Activated CD4-positive, alpha-beta T cell treated with anti-CD3 and anti-CD28 coated beads for 4 hours (primary cell): ENCODE data around the gene SLC7A6OS.
"Not testable (repeated sequence)": the region's sequence is repeated elsewhere in the genome, so short reads cannot be mapped to it uniquely, and the experiment has no call there.

Experiments used
- DNase-seq, 2 donors: peaks; one replicate each; pipeline ENCODE4 v3.0.0-alpha.2; 2020

SLC7A6OS gene

DNA sequence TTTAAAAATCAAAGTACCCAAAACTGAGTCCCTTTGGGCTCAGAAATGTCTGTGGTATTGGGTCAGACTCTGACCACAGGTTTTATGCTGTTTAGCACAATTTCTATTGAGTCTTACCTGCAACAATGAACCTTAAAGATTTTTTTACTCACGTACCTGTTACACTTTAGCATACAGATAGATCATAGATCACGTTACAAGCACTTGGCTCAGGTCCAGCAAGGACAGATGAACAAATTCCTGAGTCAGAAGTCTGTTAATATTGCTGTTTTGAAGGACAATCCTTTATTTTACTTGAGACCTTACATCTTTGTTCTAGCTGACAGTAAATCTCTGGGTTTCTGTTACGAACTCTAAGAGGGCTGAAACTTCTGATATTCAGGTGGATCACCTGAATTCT, 12.8 kb downstream of the SLC7A6OS start:
- no peak for DNase-seq

DNA sequence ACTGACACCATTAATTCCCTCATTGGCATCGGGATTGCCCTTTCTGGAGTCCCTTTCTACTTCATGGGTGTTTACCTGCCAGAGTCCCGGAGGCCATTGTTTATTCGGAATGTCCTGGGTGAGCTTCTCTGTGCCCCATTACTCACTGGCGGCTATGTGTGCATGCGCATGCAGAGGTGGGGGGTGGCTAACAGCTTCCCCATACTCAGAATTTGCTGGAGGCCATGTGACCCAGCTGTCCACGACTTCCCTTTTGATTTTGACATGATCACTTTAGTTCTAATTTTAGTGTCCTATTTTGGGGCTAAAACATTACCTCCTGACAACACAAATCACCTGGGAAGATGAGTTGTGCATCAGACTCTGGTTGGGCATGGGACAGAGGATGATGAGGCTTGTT, 14.1 kb downstream of the SLC7A6OS start:
- DNase-seq = no peak

DNA sequence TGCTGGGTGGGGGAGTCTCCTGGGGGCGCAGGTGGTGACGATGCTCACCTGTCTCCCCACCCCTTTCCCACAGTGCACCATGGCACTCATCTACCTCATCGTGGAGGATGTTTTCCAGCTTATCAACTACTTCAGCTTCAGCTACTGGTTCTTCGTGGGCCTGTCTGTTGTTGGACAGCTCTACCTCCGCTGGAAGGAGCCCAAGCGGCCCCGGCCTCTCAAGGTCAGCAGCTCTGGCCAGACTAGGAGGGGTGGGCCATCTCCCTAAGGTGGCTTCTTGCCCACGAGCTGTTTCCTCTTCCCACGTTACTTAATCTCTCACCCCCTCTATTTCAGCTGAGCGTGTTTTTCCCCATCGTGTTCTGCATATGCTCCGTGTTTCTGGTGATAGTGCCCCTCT, 14.5 kb downstream of the SLC7A6OS start:
- DNase-seq = no peak

DNA sequence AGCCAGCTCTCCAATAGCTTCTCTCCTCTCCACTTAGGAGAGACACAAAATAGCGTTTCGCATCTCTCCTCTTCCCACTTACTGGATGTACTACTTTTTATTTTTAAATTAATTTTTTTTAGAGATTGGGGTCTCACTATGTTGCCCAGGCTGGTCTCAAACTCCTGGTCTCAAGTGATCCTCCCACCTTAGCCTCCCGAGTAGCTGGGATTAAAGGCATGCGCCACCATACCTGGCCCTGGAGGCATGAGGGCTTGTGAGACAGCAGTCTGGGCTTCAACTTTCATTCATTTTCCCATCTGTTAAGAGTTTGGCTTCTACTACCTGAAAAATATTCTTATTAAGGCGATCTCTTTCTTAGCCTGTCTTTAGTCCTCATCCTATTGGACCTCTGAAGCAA, 18.3 kb downstream of the SLC7A6OS start:
- no peak for DNase-seq

DNA sequence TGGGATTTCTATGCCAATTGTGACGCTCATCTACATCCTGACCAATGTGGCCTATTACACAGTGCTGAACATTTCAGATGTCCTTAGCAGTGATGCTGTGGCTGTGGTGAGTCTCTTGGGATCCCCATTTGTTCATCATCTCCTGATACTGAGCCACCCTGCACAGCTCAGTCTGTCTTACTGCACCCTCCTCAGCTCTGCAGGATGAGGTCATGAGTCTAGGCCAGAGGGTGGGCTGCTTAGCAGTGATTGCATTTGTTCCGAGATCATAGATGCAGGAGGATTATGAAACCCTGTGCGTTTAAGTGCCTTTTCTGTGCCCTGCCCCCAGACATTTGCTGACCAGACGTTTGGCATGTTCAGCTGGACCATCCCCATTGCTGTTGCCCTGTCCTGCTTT, 19.5 kb downstream of the SLC7A6OS start:
- no peak for DNase-seq

DNA sequence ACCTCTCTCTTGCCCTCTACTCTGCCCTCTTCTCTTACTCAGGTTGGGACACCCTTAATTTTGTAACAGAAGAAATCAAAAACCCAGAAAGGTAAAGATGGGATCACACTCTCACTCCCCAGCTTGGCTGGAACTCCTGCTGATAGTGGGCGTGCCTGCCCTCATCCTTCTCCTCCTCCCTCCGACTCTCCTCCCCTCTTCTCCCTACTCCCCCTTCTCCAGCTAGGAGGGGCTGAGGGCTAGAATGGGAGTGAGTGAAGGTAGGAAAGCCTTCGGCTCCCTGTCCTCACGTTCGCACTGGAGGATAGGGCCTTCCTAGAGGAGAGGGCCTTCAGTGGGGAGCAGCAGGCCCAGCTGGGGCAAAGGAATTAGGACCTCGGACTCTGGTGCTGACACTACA, 20.3 kb downstream of the SLC7A6OS start:
- DNase-seq = no peak

DNA sequence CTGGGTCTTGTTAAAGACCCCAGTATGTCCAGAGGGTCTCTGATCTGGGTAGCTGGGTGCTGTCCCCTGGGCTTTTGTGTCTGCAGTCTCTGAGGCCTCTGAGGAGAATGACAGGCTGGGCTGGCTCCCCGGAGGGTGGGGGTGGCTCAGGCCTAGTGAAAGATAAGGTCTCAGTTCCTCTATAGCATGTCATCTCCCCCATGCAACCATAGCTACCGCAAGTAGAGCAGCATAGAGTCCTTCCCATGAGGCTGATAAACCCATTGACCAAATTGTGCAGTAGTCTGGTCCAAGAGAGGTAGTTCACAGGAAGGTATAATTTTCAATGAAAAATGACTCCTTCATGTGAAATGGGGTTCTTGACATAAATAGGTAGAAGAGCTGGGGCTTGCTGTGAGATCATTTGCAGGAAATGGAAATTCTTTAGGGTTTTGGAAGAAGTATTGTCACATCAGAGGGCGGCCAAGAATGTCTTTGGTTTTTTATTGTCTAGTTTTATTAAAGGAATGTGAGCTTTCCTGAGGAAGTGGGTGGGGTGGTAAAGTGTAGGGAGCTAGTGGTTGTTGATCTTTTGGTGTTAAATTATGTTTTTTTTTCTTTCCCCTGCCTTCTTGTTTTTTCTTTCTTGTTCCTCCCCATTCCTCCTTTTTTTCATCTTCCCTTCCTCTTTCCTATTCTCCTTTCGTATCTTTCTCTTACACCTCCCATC, 21.0 kb downstream of the SLC7A6OS start:
- DNase-seq = peak; percentile 46 to 50

DNA sequence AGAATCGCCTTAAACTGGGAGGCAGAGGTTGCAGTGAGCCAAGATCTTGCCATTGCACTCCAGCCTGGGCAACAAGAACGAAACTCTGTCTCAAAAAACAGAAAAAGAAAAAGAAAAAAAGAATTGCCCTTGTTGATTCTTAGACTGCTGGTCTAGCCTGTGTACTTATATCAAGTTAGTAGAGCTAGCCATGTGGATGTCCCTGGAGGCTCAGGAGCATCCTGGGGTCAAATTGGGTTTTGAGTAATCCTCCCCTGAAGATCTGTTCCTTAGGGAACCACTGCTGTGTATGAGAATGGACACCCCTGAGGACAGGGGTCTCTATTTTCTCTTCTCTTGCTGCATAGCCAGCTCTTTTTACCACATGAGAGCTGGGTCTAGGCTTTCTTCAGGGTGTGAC, 21.5 kb downstream of the SLC7A6OS start:
- no peak for DNase-seq

DNA sequence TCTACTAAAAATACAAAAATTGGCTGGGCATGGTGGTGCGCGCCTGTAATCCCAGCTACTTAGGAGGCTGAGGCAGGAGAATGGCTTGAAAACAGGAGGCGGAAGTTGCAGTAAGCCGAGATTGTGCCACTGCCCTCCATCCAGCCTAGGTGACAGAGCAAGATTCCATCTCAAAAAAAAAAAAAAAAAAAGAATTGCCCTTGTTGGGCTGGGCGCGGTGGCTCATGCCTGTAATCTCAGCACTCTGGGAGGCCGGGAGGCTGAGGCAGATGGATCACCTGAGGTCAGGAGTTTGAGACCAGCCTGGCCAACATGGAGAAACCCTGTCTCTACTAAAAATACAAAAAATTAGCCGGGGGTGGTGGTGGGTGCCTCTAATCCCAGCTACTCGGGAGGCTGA, 21.9 kb downstream of the SLC7A6OS start:
- DNase-seq = not testable (repeated sequence)

DNA sequence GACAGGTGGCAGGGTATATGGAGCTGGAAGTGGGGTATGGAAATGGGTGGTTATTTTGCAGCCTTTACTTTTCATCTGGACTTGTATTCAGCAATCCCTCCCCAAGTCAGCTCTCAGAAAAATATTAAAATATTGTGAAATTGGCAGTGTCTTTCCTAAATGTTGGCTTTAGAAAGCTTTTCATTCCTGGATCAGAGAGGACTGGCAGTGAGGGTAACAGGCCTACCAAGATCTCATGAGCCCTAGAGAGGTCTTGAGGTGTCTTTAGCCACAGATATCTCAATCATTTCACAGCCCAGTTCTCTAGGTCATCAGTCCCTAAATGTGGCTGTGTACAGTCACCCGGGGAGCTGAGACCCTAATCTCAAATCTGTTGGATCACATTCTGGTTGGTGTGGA, 22.5 kb downstream of the SLC7A6OS start:
- DNase-seq = no peak

DNA sequence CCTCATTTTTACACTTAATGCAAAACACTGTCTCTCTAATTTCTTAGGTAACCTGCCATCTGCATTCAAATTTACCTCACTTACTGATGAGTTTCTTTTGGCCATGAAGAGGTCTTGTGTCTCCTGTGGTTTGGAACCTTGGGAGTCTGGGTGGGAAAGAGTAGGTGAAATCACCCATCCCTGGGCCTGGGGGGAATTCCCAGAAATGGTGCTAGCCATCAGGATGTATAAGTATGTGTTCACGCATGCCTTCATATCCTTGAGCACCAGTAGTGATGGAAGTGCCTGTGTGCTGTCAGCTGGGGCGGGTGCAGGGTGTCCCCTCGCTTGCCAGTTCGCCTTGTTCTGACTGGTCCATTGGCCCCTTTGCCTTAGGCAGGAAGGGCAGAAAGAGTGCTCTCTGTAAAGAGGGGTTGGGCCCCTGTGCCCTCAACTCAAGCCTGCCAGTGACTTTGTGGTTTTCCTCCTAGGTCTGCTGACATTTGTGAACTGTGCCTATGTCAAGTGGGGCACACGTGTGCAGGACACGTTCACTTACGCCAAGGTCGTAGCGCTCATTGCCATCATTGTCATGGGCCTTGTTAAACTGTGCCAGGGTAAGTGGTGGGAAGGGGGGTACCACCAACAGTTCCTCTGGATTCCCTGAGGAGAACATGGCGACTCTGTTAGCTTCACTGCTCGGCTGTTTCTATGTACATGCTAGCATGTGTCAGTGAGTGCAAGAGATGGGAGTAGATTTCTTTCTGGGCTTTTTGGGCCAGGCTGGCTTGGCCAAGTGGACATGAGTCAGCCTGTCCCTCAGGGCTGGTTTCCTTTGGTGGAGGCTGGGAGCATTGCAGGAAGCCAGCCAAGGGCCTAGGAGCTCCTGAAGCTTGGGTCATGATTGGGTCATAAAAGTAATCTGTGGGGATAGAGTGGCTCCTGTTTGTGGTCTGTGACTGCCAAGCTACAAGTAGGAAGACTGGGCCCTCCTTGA, 23.2 kb downstream of the SLC7A6OS start:
- peak; percentile 30 for DNase-seq

DNA sequence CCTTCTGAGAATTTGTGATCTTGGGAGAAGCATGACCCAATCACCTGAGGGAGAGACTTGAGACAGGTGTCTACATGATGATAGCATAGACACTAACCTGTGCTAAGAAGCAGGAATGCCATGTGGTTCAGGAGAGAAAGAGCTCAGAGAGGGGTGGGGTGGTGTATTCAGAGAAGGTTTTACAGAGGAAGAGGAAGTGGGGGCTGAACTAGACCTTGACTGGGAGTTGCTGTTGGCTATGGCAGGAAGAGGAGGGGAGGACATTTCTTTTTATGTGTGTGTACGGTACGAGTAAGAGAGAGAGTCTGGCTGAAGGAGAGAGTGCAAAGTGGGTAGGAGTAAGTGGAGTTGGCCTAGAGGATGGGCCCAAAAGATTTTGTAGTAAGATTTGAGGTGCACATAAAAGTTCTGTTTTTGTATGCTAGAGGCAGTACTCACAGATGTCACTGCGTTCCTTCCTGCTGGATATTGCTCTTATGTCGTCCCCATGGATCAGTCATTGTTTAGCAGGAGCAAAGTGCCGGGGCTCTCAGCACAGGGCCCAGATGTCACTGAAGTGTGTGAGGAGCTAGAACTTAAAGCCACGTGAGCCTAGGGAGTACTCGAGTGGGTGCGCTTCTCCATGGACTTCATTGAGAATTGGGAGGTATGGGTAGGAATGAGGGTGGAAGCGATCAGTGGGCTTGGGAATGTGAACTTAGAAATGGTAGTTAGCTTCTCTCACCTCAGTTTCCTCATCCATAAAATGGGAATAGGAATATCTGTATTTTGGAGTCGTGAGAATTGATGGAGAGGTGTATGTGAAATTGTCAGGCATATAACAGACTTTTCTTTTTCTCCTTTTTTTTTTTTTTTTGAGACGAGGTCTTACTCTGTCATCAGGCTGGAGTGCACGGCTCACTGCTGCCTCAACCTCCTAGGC, 24.3 kb downstream of the SLC7A6OS start:
- DNase-seq = peak in 1 of 2 donors; percentile 17

DNA sequence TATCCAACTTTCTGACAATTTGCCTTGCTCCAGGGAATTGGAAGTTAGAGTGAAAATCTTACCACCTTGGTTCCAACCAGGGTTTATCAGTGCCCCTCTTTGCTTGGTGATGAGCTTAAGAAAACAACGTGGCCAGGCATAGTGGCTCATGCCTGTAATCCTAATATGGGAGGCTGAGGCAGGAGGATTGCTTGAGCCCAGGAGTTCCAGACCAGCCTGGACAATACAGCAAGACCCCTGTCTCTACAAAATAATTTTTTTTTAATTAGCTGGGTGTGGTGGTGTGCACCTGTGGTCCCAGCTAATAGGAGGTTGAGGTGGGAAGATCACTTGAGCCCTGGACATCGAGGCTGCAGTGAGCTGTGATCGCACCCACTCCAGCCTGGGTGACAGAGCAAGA, 25.1 kb downstream of the SLC7A6OS start:
- DNase-seq = no peak

DNA sequence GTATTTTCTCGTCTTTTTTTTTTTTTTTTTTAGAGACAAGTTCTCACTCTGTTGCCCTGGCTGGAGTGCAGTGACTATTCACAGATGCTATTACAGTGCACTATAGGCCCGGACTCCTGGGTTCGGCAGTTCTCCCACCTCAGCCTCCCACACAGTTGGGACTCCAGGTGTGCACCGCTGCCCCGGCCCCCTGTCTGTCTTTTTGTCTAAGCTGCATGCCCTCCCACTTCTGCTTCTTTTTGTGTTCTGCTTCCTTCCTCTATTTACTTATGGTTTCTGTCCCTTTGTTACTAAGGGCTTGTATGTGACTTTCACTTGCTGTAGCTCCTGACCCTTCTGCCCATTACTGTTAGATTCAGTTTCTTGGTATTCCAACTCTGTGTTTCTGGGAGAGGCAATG, 25.9 kb downstream of the SLC7A6OS start:
- DNase-seq = no peak

DNA sequence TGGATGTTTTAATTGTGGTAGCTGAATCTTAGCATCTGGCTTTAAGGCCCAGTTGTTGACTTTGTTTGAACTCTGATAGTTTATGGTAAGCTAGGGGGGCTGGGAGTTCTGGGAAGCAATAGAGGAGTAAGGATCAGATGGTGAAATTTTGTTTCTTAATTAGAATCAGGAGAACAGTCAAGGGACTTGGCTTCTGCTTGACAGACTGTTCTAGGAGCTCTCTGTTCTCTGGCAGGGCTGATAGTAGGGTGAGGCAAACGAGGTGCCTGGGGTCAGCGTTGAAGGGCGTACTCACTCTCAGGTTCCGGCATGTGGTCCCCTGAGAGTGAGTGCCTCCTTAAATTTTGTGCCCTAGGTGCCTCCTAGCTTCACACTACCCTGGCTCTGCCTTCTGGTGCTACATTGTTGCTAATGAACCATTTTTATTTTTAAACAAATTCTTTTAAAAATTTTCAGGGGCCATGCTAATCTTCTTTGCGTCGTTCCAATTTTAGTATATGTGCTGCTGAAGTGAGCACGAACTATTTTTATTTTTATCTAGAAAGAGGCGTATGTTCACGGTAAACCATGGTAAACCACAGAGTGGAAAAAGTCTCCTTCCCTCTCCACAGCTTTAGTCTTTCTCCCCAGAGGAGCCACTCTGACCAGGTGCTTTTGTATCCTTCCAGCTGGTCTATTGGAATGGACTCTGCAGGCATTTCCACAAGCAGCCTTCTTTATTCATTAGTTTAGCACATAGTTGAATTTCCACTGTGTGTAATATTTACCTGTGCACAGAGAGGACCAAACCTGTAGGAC, 26.7 kb downstream of the SLC7A6OS start:
- no peak for DNase-seq

DNA sequence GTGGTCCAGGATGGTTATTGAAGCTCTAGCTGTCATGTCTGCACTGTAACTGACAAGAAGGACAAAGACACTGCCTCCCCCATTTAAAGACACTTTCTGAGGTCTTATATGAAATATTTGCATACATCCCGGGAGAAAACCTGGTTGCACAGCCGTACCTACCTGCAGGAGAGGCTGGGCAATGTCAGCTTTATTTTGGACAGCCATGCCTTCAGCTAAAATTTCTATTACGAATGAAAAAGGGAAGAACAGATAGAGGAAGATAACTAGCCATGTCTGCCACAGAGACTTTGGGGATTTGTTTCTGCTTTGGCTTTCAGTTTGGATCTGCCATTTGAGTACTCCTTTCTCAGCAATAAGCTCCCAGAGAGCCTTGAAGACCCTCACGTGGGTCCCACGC, 27.4 kb downstream of the SLC7A6OS start:
- no peak for DNase-seq

DNA sequence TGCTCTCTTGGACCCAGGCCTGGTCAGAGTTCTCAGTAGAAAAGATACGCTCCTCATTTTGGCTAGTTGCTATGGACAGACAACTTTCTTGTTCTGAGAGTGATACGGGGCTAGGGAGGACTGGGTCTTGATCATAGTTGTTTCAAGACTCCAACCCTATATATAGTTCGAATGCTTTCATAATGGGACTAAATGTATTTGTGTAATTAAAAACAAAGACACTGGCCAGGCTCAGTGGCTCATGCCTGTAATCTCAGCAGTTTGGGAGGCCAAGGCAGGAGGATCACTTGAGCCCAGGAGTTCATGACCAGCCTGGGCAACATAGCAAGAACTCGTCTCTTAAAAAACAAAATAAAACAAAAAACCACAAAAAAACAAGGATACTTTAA, 28.7 kb downstream of the SLC7A6OS start:
- DNase-seq = no peak

DNA sequence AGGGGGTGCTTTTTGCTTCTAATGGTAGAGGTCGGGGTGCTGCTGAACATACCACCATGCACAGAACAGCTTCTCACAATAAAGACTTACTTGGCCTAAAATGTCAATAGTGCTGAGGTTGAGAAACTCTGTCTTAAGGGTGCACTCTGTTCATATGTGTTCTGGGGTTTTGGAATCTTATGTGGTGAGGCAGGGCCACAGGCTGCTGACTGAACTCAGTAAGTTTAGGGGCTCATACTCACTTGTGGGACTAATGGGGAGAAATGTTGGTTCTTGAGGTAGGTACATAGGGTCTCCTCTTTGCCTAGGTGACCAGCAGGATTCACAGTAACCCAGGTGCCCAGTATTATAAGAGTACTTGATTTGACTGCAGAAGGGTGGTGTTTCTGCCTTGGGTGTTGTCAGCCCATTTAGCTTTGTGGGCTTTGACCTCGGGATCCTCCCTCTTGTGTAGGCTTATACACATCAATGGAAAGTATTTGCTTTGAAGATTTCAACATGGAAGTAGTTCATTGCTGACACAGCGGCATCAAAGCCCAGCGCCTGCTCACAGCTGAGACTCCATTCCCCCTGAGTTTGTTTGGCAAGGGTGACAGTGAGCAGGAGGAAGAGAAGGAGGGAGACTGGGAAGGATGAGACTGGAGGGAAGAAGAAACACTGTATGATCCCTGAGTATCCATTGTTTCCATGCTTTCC, 29.2 kb downstream of the SLC7A6OS start:
- DNase-seq = peak; percentile 29 to 36

DNA sequence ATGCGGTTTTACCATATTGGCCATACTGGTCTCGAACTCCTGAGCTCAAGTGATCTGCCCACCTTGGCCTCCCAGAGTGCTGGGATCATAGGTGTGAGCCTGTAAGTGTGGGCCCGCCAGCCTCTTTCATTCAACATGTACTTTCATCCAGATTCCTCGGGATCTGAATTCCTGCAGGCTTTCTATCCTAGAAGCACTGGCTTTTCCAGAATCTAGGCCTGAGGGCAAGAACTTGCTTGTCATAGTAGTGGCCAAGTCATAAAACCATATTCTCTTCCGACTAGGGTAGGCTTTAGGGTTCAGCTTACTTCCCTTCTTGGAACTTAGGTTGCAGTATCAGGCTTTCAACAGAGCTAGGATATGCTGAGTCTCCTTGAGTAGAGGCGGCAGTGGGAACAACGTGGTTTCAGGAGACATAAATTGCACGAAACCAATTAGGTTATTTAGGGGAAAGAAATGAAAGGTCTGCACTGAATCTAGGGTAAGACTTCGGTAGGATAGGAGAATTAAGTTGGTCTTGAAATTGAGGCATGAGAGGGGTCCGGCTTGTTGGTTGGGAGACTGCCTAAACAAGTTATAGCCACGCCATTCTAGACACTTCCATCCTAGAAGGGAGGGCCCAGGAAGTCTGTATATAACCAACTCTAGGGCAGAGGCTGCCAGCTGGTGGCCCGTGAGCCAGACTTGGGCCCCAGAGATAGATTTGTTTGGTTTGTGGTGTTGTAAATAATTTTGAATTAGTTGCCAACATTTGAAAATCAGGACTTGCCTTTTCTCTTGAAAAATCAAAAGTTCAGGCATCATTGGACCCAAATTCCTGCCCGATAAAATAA, 30.8 kb downstream of the SLC7A6OS start:
- DNase-seq = no peak

DNA sequence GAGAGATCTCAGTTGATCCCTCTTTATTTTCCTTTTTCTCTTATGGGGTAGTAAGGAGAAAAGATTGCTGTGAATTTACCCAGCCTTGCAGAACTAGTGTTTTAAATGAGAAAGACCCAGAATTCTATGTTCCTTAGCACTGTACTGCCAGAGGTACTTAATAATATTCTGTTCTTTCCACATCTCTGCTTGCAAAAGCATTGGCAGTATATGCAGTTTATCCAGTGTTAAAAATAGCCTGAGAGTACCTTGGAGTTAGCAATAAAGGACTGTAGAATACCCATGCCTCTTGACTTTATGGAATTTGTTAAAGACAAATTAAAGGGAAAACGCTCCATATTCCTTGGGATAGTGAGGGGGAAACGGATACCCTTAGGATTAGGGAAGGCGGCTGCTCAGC, 34.5 kb downstream of the SLC7A6OS start:
- DNase-seq = no peak
